ENCODE measurements around the gene KATNB1. TPM values are rescaled to one million over a fixed set of nuclear protein-coding genes. Genes with fewer than 3 reads are reported as not detected.

Gene KATNB1
- total RNA-seq, 4 donors from 2014 or later = 30.6 to 54.9 (median 41.1) TPM

GRCh38 chr16:57704011-57704904, 31.3 kb upstream of the KATNB1 start:
- TF ChIP-seq POLR2A (IDR thresholded peaks at IDR 0.05) (no peak), CTCF (IDR thresholded peaks at IDR 0.05) (no peak)
- WGBS, 2 donors = 70 to 79% methylated on average over 11 of the region's 11 CpGs
- peak in 1 of 2 donors; percentile 18 for DNase-seq (ENCODE audit: low spot score in 2 of 2)
- H3K4me3 ChIP-seq (ENCODE audit: low read depth, poor library complexity, severe bottlenecking) = no peak overlapping the region
- intact Hi-C loops (cut with DNase I; ENCODE audit: low total_unique reads) = loop anchor here (2.0 kb wide), 1 partner anchor 73 kb away; no protein-coding TSS in a partner anchor

- H3K4me3 ChIP-seq (ENCODE audit: low read depth, poor library complexity, severe bottlenecking) = no peak overlapping the region
- no peak for TF ChIP-seq POLR2A (IDR thresholded peaks at IDR 0.05)
- no peak for TF ChIP-seq CTCF (IDR thresholded peaks at IDR 0.05)
- DNase-seq (ENCODE audit: low spot score in 2 of 2) = peak in 1 of 2 donors; percentile 68
- WGBS, 2 donors = 90 to 97% methylated on average over 4 of the region's 4 CpGs
- intact Hi-C loops (cut with DNase I; ENCODE audit: low total_unique reads) = loop anchor here (2.0 kb wide), 1 partner anchor 72 kb away; no protein-coding TSS in a partner anchor
Observed at GRCh38 chr16:57704905-57705852, 30.4 kb upstream of the KATNB1 start.

- intact Hi-C loops (cut with DNase I; ENCODE audit: low total_unique reads) = no loop called here
- H3K4me3 ChIP-seq (ENCODE audit: low read depth, poor library complexity, severe bottlenecking) = no peak overlapping the region
- TF ChIP-seq POLR2A (IDR thresholded peaks at IDR 0.05) = no peak
- TF ChIP-seq CTCF (IDR thresholded peaks at IDR 0.05) = no peak
- peak in 1 of 2 donors; percentile 20 for DNase-seq (ENCODE audit: low spot score in 2 of 2)
- 77 to 94% methylated on average over 1 of the region's 1 CpG for WGBS, 2 donors
Observed at GRCh38 chr16:57706717-57707116, 28.9 kb upstream of the KATNB1 start.

- intact Hi-C loops (cut with DNase I; ENCODE audit: low total_unique reads) = no loop called here
- WGBS, 2 donors = 89 to 91% methylated on average over 11 of the region's 11 CpGs
- TF ChIP-seq CTCF (IDR thresholded peaks at IDR 0.05) (no peak), POLR2A (IDR thresholded peaks at IDR 0.05) (no peak)
- DNase-seq (ENCODE audit: low spot score in 2 of 2) = peak in 1 of 2 donors; percentile 68
- no peak overlapping the region for H3K4me3 ChIP-seq (ENCODE audit: low read depth, poor library complexity, severe bottlenecking)
Observed at GRCh38 chr16:57707331-57707730, 28.2 kb upstream of the KATNB1 start.

GRCh38 chr16:57708168-57708567, 27.4 kb upstream of the KATNB1 start:
- H3K4me3 ChIP-seq (ENCODE audit: low read depth, poor library complexity, severe bottlenecking) = no peak overlapping the region
- intact Hi-C loops (cut with DNase I; ENCODE audit: low total_unique reads) = no loop called here
- TF ChIP-seq POLR2A (IDR thresholded peaks at IDR 0.05) (no peak), CTCF (IDR thresholded peaks at IDR 0.05) (no peak)
- no peak for DNase-seq (ENCODE audit: low spot score in 2 of 2)
- WGBS, 2 donors = 93 to 95% methylated on average over 3 of the region's 3 CpGs

Data from lower leg skin (tissue), 4 donors.